HFFc6 (cell line): ENCODE results near the gene PRCD. TPM values are rescaled to one million over a fixed set of nuclear protein-coding genes. Genes with fewer than 3 reads are reported as not detected.
"Not testable (repeated sequence)": the region's sequence is repeated elsewhere in the genome, so short reads cannot be mapped to it uniquely, and the experiment has no call there.

Experiments
- DNase-seq: peaks from one replicate; pipeline ENCODE4 v3.0.0-alpha.2; 2018
- H3K27ac Mint-ChIP-seq: 2 replicates; pipeline ENCODE4 v1.8.0; 2020; ENCODE audit warnings: mild to moderate bottlenecking, mixed read lengths
- H3K27me3 Mint-ChIP-seq: 2 replicates; pipeline ENCODE4 v1.8.0; 2021; ENCODE audit warnings: mild to moderate bottlenecking, moderate library complexity, mixed read lengths; ENCODE audit not compliant: insufficient read depth
- H3K36me3 Mint-ChIP-seq: 2 replicates; pipeline ENCODE4 v1.8.0; 2021; ENCODE audit warnings: low read depth, mixed read lengths
- H3K4me1 Mint-ChIP-seq: 2 replicates; pipeline ENCODE4 v1.8.0; 2020; ENCODE audit warnings: low read depth, mixed read lengths
- H3K4me3 Mint-ChIP-seq: 2 replicates; pipeline ENCODE4 v1.8.0; 2020; ENCODE audit warnings: mild to moderate bottlenecking, moderate library complexity, mixed read lengths
- H3K9me3 Mint-ChIP-seq: 2 replicates; pipeline ENCODE4 v1.8.0; 2020; ENCODE audit warnings: mild to moderate bottlenecking, mixed read lengths
- CTCF ChIP-seq: fragments of 200-600 bp; sonication (generic); IDR thresholded peaks from 2 replicates; pipeline ENCODE4 v1.5.0; 2021; ENCODE audit warnings: antibody characterized with exemption, mild to moderate bottlenecking
- total RNA-seq, 6 experiments: library from RNA; stranded (reverse); fragmentation: NEBNext Ultra II Directional; extraction: Animal tissue kit (Norgen Biotek cat#: 25700); gene quantifications; 2 replicates in 1 of 6; 3 replicates in 5 of 6; pipeline ENCODE4 v1.2.3, GENCODE V29; 2021

The PRCD gene
- total RNA-seq, 6 experiments from 2014 or later: not detected

GRCh38 chr17:76510831-76511244 lies 29.0 kb upstream of the PRCD start:
- Mint-ChIP-seq H3K4me3 (no peak overlapping the region), H3K9me3 (no peaks in the 10 kb centered on the region), H3K27ac (no peak overlapping the region), H3K27me3 (peaks cover 15% of the 10 kb centered on the region), H3K4me1 (peaks cover 31% of the 10 kb centered on the region), H3K36me3 (no peaks in the 10 kb centered on the region)
- no peak for DNase-seq
- no peak for TF ChIP-seq CTCF

- Mint-ChIP-seq H3K4me1 (peaks cover 34% of the 10 kb centered on the region), H3K4me3 (no peak overlapping the region), H3K9me3 (no peaks in the 10 kb centered on the region), H3K27me3 (peaks cover 15% of the 10 kb centered on the region), H3K27ac (no peak overlapping the region), H3K36me3 (no peaks in the 10 kb centered on the region)
- no peak for TF ChIP-seq CTCF
- DNase-seq: no peak
Measured at GRCh38 chr17:76511668-76512365, 28.0 kb upstream of the PRCD start.

GRCh38 chr17:76512366-76513305 lies 27.2 kb upstream of the PRCD start:
- no peak for TF ChIP-seq CTCF
- DNase-seq: no peak
- Mint-ChIP-seq H3K27ac (peak overlapping the region; percentile 11; the same call in 1 of the 2 replicates), H3K36me3 (no peaks in the 10 kb centered on the region), H3K9me3 (no peaks in the 10 kb centered on the region), H3K4me1 (peaks cover 31% of the 10 kb centered on the region), H3K27me3 (peaks cover 14% of the 10 kb centered on the region), H3K4me3 (no peak overlapping the region)

GRCh38 chr17:76513306-76513692 lies 26.5 kb upstream of the PRCD start:
- Mint-ChIP-seq H3K9me3 (no peaks in the 10 kb centered on the region), H3K36me3 (no peaks in the 10 kb centered on the region), H3K27me3 (peaks cover 7% of the 10 kb centered on the region), H3K4me3 (no peak overlapping the region), H3K4me1 (peaks cover 31% of the 10 kb centered on the region), H3K27ac (peak overlapping the region; percentile 11; the same call in 1 of the 2 replicates)
- DNase-seq: no peak
- TF ChIP-seq CTCF: no peak

GRCh38 chr17:76514355-76514754 lies 25.5 kb upstream of the PRCD start:
- H3K36me3 Mint-ChIP-seq, H3K27me3 Mint-ChIP-seq, DNase-seq, H3K9me3 Mint-ChIP-seq: not testable (repeated sequence)
- Mint-ChIP-seq H3K27ac (peak overlapping the region; percentile 98), H3K4me3 (peak overlapping the region; percentile 87; the same call in 1 of the 2 replicates), H3K4me1 (peaks cover 25% of the 10 kb centered on the region)
